PFSK-1 (cell line): ENCODE data around the gene ANO10.

Experiments used
- POLR2AphosphoS5 ChIP-seq: IDR thresholded peaks from 2 replicates; pipeline ENCODE4 v1.6.1; 2012; ENCODE audit warnings: low read depth, mild to moderate bottlenecking, control low read depth, low read length, moderate library complexity
- SIN3A ChIP-seq: IDR thresholded peaks from 2 replicates; pipeline ENCODE4 v1.6.1; 2012; ENCODE audit warnings: mild to moderate bottlenecking, low read length, moderate library complexity, borderline replicate concordance; ENCODE audit not compliant: insufficient read depth

DNA sequence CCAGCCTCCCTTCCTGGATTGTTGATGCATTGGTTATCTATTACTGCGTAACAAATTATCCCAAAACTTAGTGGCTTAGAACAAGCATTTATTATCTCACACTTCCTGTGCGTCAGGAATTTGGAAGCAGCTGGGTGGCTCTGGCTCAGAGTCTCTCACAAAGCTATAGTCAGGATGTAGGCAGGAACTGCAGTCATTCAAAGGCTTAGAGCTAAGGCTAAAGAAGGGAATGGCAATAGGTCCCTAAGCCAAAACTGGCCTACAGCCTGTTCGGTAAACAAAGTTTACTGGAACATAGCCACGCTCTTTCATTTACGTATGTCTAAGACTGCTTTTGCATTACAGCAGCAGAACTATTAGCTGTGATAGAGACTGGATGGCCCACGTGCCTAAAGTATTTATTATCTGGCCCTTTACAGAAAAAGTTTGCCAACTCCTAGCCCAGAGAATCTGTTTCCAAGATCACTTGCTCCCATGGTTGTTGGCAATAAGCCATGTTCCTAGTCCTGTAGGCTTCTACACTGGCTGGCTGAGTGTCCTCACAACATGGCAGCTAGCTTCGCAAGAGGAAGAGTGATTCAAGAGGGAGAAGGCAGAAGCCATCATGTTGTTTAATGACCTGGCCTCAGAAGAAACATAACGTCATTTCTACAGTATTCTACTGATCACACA is 203.1 kb downstream of the ANO10 start:
- no peak for TF ChIP-seq SIN3A
- TF ChIP-seq POLR2AphosphoS5, result no peak
